ENCODE measurements around the gene DCT. TPM values are rescaled to one million over a fixed set of nuclear protein-coding genes. Genes with fewer than 3 reads are reported as not detected.

DCT gene
- total RNA-seq, 1 donor from 2014 or later = 19.7 TPM

- no peak overlapping the region for H3K4me3 Mint-ChIP-seq
Observed at GRCh38 chr13:94495806-94496205, 16.3 kb upstream of the DCT start.

GRCh38 chr13:94494026-94494425, 14.5 kb upstream of the DCT start:
- no peaks in the 10 kb centered on the region for H3K4me1 Mint-ChIP-seq (ENCODE audit: unreplicated experiment)
- H3K4me3 Mint-ChIP-seq = no peak overlapping the region
- DNase-seq (ENCODE audit: extremely low spot score, unreplicated experiment) = no peak
- H3K27ac Mint-ChIP-seq = no peak overlapping the region
- H3K9me3 Mint-ChIP-seq = no peaks in the 10 kb centered on the region
- H3K36me3 Mint-ChIP-seq = no peaks in the 10 kb centered on the region
- no peak for TF ChIP-seq CTCF (conservative IDR thresholded peaks at IDR 0.05)
- H3K27me3 Mint-ChIP-seq = no peaks in the 10 kb centered on the region

More at GRCh38 chr13:94495806-94496205, 16.3 kb upstream of the DCT start:
- Mint-ChIP-seq H3K4me1 (ENCODE audit: unreplicated experiment) (no peaks in the 10 kb centered on the region), H3K27me3 (no peaks in the 10 kb centered on the region), H3K27ac (no peak overlapping the region), H3K36me3 (no peaks in the 10 kb centered on the region), H3K9me3 (no peaks in the 10 kb centered on the region)
- no peak for DNase-seq (ENCODE audit: extremely low spot score, unreplicated experiment)
- no peak for TF ChIP-seq CTCF (conservative IDR thresholded peaks at IDR 0.05)

- Mint-ChIP-seq H3K4me3 (no peak overlapping the region), H3K27ac (no peak overlapping the region), H3K27me3 (peaks cover 17% of the 10 kb centered on the region), H3K9me3 (no peaks in the 10 kb centered on the region), H3K36me3 (no peaks in the 10 kb centered on the region), H3K4me1 (ENCODE audit: unreplicated experiment) (no peaks in the 10 kb centered on the region)
- TF ChIP-seq CTCF (conservative IDR thresholded peaks at IDR 0.05) = no peak
- no peak for DNase-seq (ENCODE audit: extremely low spot score, unreplicated experiment)
Observed at GRCh38 chr13:94487043-94487442, 7.6 kb upstream of the DCT start.

- no peak for DNase-seq (ENCODE audit: extremely low spot score, unreplicated experiment)
- Mint-ChIP-seq H3K27me3 (peaks cover 17% of the 10 kb centered on the region), H3K4me1 (ENCODE audit: unreplicated experiment) (peaks cover 9% of the 10 kb centered on the region), H3K27ac (no peak overlapping the region), H3K9me3 (no peaks in the 10 kb centered on the region), H3K36me3 (no peaks in the 10 kb centered on the region), H3K4me3 (no peak overlapping the region)
- no peak for TF ChIP-seq CTCF (conservative IDR thresholded peaks at IDR 0.05)
Observed at GRCh38 chr13:94483970-94484369, 4.5 kb upstream of the DCT start.

- Mint-ChIP-seq H3K4me3 (no peak overlapping the region), H3K36me3 (no peaks in the 10 kb centered on the region), H3K4me1 (ENCODE audit: unreplicated experiment) (peaks cover 9% of the 10 kb centered on the region), H3K9me3 (no peaks in the 10 kb centered on the region), H3K27ac (no peak overlapping the region), H3K27me3 (peaks cover 9% of the 10 kb centered on the region)
- DNase-seq (ENCODE audit: extremely low spot score, unreplicated experiment) = no peak
- no peak for TF ChIP-seq CTCF (conservative IDR thresholded peaks at IDR 0.05)
Observed at GRCh38 chr13:94481941-94482340, 2.5 kb upstream of the DCT start.

GRCh38 chr13:94480672-94481145, 1.2 kb upstream of the DCT start:
- H3K36me3 Mint-ChIP-seq = no peaks in the 10 kb centered on the region
- no peaks in the 10 kb centered on the region for H3K9me3 Mint-ChIP-seq
- H3K4me3 Mint-ChIP-seq = no peak overlapping the region
- peaks cover 9% of the 10 kb centered on the region for H3K4me1 Mint-ChIP-seq (ENCODE audit: unreplicated experiment)
- TF ChIP-seq CTCF (conservative IDR thresholded peaks at IDR 0.05) = no peak
- peaks cover 4% of the 10 kb centered on the region for H3K27me3 Mint-ChIP-seq
- H3K27ac Mint-ChIP-seq = no peak overlapping the region
- no peak for DNase-seq (ENCODE audit: extremely low spot score, unreplicated experiment)

All from type B pancreatic cell (in vitro differentiated cells).